ENCODE results near the gene IL17C. TPM values are rescaled to one million over a fixed set of nuclear protein-coding genes. Genes with fewer than 3 reads are reported as not detected.

Gene IL17C
- total and polyA plus RNA-seq, 9 of the 15 experiments (the other 6 are each of a cell fraction or from before 2014, with no cell fraction given): not detected

DNA sequence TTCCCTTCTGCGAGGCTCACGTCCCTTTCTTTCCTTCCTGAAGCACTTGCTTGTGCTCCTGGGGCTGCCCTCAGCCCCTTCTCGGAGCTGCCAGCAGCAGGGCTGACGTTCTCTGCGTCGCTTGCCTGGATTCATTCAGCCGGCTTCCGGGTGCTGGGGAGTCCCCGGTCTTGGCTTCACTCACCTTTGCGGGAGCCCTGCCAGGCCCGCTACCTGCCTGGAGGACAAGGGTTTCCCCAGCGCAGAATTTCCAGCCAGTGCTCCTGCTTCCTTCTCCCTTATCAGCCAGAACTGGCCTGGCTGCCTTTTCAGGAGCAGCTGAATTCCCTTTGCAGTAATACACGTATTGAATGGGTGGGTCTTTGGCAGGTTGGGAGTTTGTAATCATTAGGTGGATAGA is 22.1 kb upstream of the IL17C start (continued):
- TF ChIP-seq, protein P1, sequence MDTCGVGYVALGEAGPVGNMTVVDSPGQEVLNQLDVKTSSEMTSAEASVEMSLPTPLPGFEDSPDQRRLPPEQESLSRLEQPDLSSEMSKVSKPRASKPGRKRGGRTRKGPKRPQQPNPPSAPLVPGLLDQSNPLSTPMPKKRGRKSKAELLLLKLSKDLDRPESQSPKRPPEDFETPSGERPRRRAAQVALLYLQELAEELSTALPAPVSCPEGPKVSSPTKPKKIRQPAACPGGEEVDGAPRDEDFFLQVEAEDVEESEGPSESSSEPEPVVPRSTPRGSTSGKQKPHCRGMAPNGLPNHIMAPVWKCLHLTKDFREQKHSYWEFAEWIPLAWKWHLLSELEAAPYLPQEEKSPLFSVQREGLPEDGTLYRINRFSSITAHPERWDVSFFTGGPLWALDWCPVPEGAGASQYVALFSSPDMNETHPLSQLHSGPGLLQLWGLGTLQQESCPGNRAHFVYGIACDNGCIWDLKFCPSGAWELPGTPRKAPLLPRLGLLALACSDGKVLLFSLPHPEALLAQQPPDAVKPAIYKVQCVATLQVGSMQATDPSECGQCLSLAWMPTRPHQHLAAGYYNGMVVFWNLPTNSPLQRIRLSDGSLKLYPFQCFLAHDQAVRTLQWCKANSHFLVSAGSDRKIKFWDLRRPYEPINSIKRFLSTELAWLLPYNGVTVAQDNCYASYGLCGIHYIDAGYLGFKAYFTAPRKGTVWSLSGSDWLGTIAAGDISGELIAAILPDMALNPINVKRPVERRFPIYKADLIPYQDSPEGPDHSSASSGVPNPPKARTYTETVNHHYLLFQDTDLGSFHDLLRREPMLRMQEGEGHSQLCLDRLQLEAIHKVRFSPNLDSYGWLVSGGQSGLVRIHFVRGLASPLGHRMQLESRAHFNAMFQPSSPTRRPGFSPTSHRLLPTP (IDR thresholded peaks at IDR 0.05; ENCODE audit: borderline replicate concordance, extremely low read depth, insufficient read length): no peak
- TF ChIP-seq STAT5B (CRISPR knock-in tag; IDR thresholded peaks at IDR 0.05): no peak
- TF ChIP-seq, protein P2, sequence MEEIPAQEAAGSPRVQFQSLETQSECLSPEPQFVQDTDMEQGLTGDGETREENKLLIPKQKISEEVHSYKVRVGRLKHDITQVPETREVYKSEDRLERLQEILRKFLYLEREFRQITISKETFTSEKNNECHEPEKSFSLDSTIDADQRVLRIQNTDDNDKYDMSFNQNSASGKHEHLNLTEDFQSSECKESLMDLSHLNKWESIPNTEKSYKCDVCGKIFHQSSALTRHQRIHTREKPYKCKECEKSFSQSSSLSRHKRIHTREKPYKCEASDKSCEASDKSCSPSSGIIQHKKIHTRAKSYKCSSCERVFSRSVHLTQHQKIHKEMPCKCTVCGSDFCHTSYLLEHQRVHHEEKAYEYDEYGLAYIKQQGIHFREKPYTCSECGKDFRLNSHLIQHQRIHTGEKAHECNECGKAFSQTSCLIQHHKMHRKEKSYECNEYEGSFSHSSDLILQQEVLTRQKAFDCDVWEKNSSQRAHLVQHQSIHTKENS (CRISPR knock-in tag; IDR thresholded peaks at IDR 0.05): no peak
- no peak for TF ChIP-seq ZNF717 (CRISPR knock-in tag; IDR thresholded peaks at IDR 0.05)
- no peak for TF ChIP-seq POU5F1 (IDR thresholded peaks at IDR 0.05; ENCODE audit: borderline replicate concordance, low read depth, low read length, partially characterized antibody)
- TF ChIP-seq, protein P3, sequence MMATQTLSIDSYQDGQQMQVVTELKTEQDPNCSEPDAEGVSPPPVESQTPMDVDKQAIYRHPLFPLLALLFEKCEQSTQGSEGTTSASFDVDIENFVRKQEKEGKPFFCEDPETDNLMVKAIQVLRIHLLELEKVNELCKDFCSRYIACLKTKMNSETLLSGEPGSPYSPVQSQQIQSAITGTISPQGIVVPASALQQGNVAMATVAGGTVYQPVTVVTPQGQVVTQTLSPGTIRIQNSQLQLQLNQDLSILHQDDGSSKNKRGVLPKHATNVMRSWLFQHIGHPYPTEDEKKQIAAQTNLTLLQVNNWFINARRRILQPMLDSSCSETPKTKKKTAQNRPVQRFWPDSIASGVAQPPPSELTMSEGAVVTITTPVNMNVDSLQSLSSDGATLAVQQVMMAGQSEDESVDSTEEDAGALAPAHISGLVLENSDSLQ (IDR thresholded peaks at IDR 0.05): no peak
- TF ChIP-seq, protein P4, sequence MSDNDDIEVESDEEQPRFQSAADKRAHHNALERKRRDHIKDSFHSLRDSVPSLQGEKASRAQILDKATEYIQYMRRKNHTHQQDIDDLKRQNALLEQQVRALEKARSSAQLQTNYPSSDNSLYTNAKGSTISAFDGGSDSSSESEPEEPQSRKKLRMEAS (CRISPR knock-in tag; IDR thresholded peaks at IDR 0.05): no peak
- no peak for TF ChIP-seq CBFB (CRISPR knock-in tag; IDR thresholded peaks at IDR 0.05)

Data from K562 (cell line).